Gastroesophageal sphincter (tissue), 3 donors: ENCODE data around the gene PTGIR.

Source experiments
- EP300 ChIP-seq: sonication (generic); formaldehyde crosslinking; IDR thresholded peaks from one replicate; pipeline ENCODE4 v1.6.1; 2017; ENCODE audit warnings: antibody characterized with exemption, mild to moderate bottlenecking
- POLR2A ChIP-seq, 2 donors: fragments of 450-650 bp; IDR thresholded peaks; one replicate each; pipeline ENCODE4 v1.6.1; 2017; ENCODE audit warnings: antibody characterized with exemption in 2 of 2, mild to moderate bottlenecking in 2 of 2, moderate library complexity in 1 of 2
- TF ChIP-seq, protein P1 (sequence below), 4 experiments: fragments of 200-600 bp in 2 of 4; fragments of 450-650 bp in 2 of 4; sonication (generic) in 1 of 4; IDR thresholded peaks; one replicate each; pipeline ENCODE4 v1.5.1; 2017 to 2019; ENCODE audit warnings: antibody characterized with exemption in 4 of 4, mild to moderate bottlenecking in 2 of 4, moderate library complexity in 2 of 4

DNA sequence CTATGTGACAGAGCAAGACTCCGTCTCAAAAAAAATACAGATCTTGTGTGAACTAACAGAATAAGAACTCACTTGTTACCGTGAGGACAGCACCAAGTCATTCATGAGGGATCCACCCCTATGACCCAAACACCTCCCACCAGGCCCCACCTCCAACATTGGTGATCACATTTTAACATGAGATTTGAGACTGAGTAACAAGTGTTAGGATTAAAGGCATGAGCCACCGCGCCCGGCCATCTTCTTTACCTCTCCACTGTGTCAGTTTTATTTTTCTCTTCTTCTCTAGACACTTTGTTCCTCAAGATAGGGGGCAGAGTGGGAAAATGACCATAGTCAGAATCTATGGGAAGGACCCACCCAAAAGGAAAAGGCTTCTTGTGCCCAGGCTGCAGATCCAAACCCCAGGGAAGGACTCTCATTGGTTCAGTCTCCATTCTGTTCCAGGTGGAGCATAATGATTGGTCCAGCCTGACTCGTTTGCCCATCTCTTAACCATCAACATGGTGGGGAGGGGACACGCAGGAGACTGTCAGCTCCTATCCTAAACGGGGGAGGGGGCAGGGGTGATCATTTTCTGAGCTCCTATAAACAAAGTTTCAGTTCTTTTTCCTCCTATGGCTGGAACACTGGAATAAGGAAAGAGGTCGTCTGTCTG, 25.0 kb downstream of the PTGIR start:
- TF ChIP-seq, protein P1, sequence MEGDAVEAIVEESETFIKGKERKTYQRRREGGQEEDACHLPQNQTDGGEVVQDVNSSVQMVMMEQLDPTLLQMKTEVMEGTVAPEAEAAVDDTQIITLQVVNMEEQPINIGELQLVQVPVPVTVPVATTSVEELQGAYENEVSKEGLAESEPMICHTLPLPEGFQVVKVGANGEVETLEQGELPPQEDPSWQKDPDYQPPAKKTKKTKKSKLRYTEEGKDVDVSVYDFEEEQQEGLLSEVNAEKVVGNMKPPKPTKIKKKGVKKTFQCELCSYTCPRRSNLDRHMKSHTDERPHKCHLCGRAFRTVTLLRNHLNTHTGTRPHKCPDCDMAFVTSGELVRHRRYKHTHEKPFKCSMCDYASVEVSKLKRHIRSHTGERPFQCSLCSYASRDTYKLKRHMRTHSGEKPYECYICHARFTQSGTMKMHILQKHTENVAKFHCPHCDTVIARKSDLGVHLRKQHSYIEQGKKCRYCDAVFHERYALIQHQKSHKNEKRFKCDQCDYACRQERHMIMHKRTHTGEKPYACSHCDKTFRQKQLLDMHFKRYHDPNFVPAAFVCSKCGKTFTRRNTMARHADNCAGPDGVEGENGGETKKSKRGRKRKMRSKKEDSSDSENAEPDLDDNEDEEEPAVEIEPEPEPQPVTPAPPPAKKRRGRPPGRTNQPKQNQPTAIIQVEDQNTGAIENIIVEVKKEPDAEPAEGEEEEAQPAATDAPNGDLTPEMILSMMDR (IDR thresholded peaks at IDR 0.05): no peak
- TF ChIP-seq POLR2A (IDR thresholded peaks at IDR 0.05) (no peak), EP300 (no peak)
